CD4-positive, alpha-beta T cell (primary cell): ENCODE measurements around the gene SNRNP48. TPM values are rescaled to one million over a fixed set of nuclear protein-coding genes. Genes with fewer than 3 reads are reported as not detected.

Source experiments
- ATAC-seq: fragments of 200-7000 bp; cut with Tn5 transposase; one replicate; pipeline ENCODE4 v1.10.0; 2022; ENCODE audit warnings: mild to moderate bottlenecking; ENCODE audit not compliant: poor library complexity
- CTCF ChIA-PET: fragments of 350-600 bp; sonication (Branson Sonifier 250); formaldehyde crosslinking; loops from one replicate; lab custom pipeline; 2021; ENCODE audit warnings: antibody characterized with exemption, inconsistent platforms; lab: Charles Lee
- POLR2A ChIA-PET: fragments of 350-600 bp; sonication (Branson Sonifier 250); formaldehyde crosslinking; loops from one replicate; lab custom pipeline; 2021; ENCODE audit warnings: antibody characterized with exemption, inconsistent platforms; lab: Charles Lee
- DNase-seq, 14 experiments: peaks; one replicate each; pipeline ENCODE4 v3.0.0-alpha.2; 2013 to 2020; ENCODE audit warnings: mixed read lengths in 2 of 14
- H3K27ac ChIP-seq, 2 donors: one replicate each; pipeline versions ENCODE4 v1.5.1 to v1.7.0; 2013; ENCODE audit warnings: low read length in 2 of 2, low read depth in 1 of 2, mild to moderate bottlenecking in 1 of 2
- H3K27me3 ChIP-seq, 2 experiments: 1 replicate in 1 of 2; 2 replicates in 1 of 2; pipeline versions ENCODE4 v1.6.1 to v1.7.0; 2013; ENCODE audit warnings: low read length in 2 of 2, control low read depth in 1 of 2, mild to moderate bottlenecking in 1 of 2, moderate library complexity in 1 of 2; ENCODE audit not compliant: insufficient read depth in 2 of 2, control insufficient read depth in 1 of 2
- H3K36me3 ChIP-seq: one replicate; pipeline ENCODE4 v1.6.1; 2013; ENCODE audit warnings: low read length, control low read depth; ENCODE audit not compliant: insufficient read depth
- H3K4me1 ChIP-seq: one replicate; pipeline ENCODE4 v1.6.1; 2013; ENCODE audit warnings: low read length, control low read depth; ENCODE audit not compliant: insufficient read depth
- H3K4me3 ChIP-seq: one replicate; pipeline ENCODE4 v1.5.1; 2013; ENCODE audit warnings: mild to moderate bottlenecking, low read length, moderate library complexity
- H3K9me3 ChIP-seq, 2 experiments: 1 replicate in 1 of 2; 2 replicates in 1 of 2; pipeline versions ENCODE4 v1.6.1 to v1.7.0; 2013; ENCODE audit warnings: low read length in 2 of 2, mild to moderate bottlenecking in 2 of 2, control low read depth in 1 of 2, moderate library complexity in 1 of 2; ENCODE audit not compliant: control insufficient read depth in 1 of 2, insufficient read depth in 1 of 2
- H3K27ac Mint-ChIP-seq: one replicate; pipeline ENCODE4 v1.8.0; 2020; ENCODE audit warnings: mixed read lengths
- H3K27me3 Mint-ChIP-seq: one replicate; pipeline ENCODE4 v1.8.0; 2021; ENCODE audit warnings: mixed read lengths
- H3K36me3 Mint-ChIP-seq: one replicate; pipeline ENCODE4 v1.8.0; 2021; ENCODE audit warnings: low read depth, mixed read lengths
- H3K4me1 Mint-ChIP-seq: one replicate; pipeline ENCODE4 v1.8.0; 2021; ENCODE audit warnings: low read depth, mixed read lengths
- H3K4me3 Mint-ChIP-seq: one replicate; pipeline ENCODE4 v1.8.0; 2020; ENCODE audit warnings: mild to moderate bottlenecking, mixed read lengths
- H3K9me3 Mint-ChIP-seq: one replicate; pipeline ENCODE4 v1.8.0; 2020; ENCODE audit warnings: mixed read lengths
- CTCF ChIP-seq: fragments of 200-600 bp; IDR thresholded peaks from one replicate; pipeline ENCODE4 v1.8.0; 2022; ENCODE audit warnings: antibody characterized with exemption, mild to moderate bottlenecking
- intact Hi-C, 2 experiments: fragments of 100-400 bp; cut with DNase I in 1 of 2; cut with micrococcal nuclease in 1 of 2; formaldehyde crosslinking; loops; one replicate each; pipeline versions ENCODE4 v1.15.1 to v1.9.0; 2023 to 2025; cut with DNase I, micrococcal nuclease
- total RNA-seq, 174 experiments: library from RNA in 2 of 174; stranded (reverse) in 2 of 174; gene quantifications; one replicate each; pipeline ENCODE4 v1.2.3 and lab custom pipeline; 2021 to 2026

SNRNP48 gene
- total RNA-seq, 2 experiments from 2014 or later, result 12.1 to 13.4 TPM

GRCh38 chr6:7621761-7622160 is 31.8 kb downstream of the SNRNP48 start:
- H3K27me3 Mint-ChIP-seq, result peaks cover 5% of the 10 kb centered on the region
- no peaks in the 10 kb centered on the region for H3K9me3 Mint-ChIP-seq
- TF ChIP-seq CTCF, result no peak
- H3K4me1 Mint-ChIP-seq, result no peaks in the 10 kb centered on the region
- ChIA-PET CTCF (no interaction called here), POLR2A (no interaction called here)
- Histone ChIP-seq H3K27ac (no peak overlapping the region), H3K9me3 (no peaks in the 10 kb centered on the region), H3K4me1 (no peaks in the 10 kb centered on the region), H3K27me3 (peaks cover 0 to 3% of the 10 kb centered on the region in 2 experiments), H3K36me3 (no peaks in the 10 kb centered on the region), H3K4me3 (no peak overlapping the region)
- ATAC-seq, result no peak
- H3K4me3 Mint-ChIP-seq, result no peak overlapping the region
- no peak overlapping the region for H3K27ac Mint-ChIP-seq
- H3K36me3 Mint-ChIP-seq, result no peaks in the 10 kb centered on the region
- intact Hi-C loops, result no loop called here
- no peak for DNase-seq

- peaks cover 0 to 3% of the 10 kb centered on the region in 2 experiments for H3K27me3 ChIP-seq
- POLR2A ChIA-PET, result no interaction called here
- H3K27ac ChIP-seq, result no peak overlapping the region
- no peak overlapping the region for H3K4me3 Mint-ChIP-seq
- ATAC-seq (no peak), DNase-seq (no peak)
- CTCF ChIA-PET, result no interaction called here
- H3K9me3 Mint-ChIP-seq, result no peaks in the 10 kb centered on the region
- H3K4me3 ChIP-seq, result no peak overlapping the region
- H3K4me1 Mint-ChIP-seq, result no peaks in the 10 kb centered on the region
- H3K27me3 Mint-ChIP-seq, result peaks cover 14% of the 10 kb centered on the region
- no peaks in the 10 kb centered on the region for H3K9me3 ChIP-seq
- H3K36me3 Mint-ChIP-seq, result no peaks in the 10 kb centered on the region
- no peaks in the 10 kb centered on the region for H3K36me3 ChIP-seq
- no peak for TF ChIP-seq CTCF
- H3K4me1 ChIP-seq, result no peaks in the 10 kb centered on the region
- intact Hi-C loops, result no loop called here
- H3K27ac Mint-ChIP-seq, result no peak overlapping the region
Observed at GRCh38 chr6:7624796-7625710, 35.1 kb downstream of the SNRNP48 start.

GRCh38 chr6:7628479-7628878 is 38.5 kb downstream of the SNRNP48 start:
- ATAC-seq, result no peak
- H3K27me3 ChIP-seq, result peaks cover 0 to 4% of the 10 kb centered on the region in 2 experiments
- CTCF ChIA-PET, result no interaction called here
- Mint-ChIP-seq H3K9me3 (no peaks in the 10 kb centered on the region), H3K36me3 (no peaks in the 10 kb centered on the region), H3K27me3 (peaks cover 28% of the 10 kb centered on the region), H3K27ac (no peak overlapping the region), H3K4me1 (no peaks in the 10 kb centered on the region), H3K4me3 (no peak overlapping the region)
- H3K9me3 ChIP-seq, result no peaks in the 10 kb centered on the region
- no peaks in the 10 kb centered on the region for H3K36me3 ChIP-seq
- no peak overlapping the region for H3K4me3 ChIP-seq
- intact Hi-C loops, result no loop called here
- no peaks in the 10 kb centered on the region for H3K4me1 ChIP-seq
- TF ChIP-seq CTCF, result no peak
- no peak for DNase-seq
- H3K27ac ChIP-seq, result no peak overlapping the region
- POLR2A ChIA-PET, result no interaction called here
